Breast epithelium (tissue), 3 donors: ENCODE measurements around the gene YPEL2.

ENCODE experiments used
- POLR2A ChIP-seq: fragments of 450-650 bp; IDR thresholded peaks from one replicate; pipeline ENCODE4 v1.6.1; 2016; ENCODE audit warnings: antibody characterized with exemption, mild to moderate bottlenecking, moderate library complexity
- POLR2AphosphoS5 ChIP-seq, 3 donors: sonication (generic); formaldehyde crosslinking; IDR thresholded peaks; one replicate each; pipeline ENCODE4 v1.6.1; 2017; ENCODE audit warnings: antibody characterized with exemption in 3 of 3
- TF ChIP-seq, protein P1 (sequence below), 3 donors: fragments of 450-650 bp; IDR thresholded peaks; one replicate each; pipeline ENCODE4 v1.5.1; 2016 to 2017; ENCODE audit warnings: antibody characterized with exemption in 3 of 3, mild to moderate bottlenecking in 3 of 3, moderate library complexity in 3 of 3

DNA sequence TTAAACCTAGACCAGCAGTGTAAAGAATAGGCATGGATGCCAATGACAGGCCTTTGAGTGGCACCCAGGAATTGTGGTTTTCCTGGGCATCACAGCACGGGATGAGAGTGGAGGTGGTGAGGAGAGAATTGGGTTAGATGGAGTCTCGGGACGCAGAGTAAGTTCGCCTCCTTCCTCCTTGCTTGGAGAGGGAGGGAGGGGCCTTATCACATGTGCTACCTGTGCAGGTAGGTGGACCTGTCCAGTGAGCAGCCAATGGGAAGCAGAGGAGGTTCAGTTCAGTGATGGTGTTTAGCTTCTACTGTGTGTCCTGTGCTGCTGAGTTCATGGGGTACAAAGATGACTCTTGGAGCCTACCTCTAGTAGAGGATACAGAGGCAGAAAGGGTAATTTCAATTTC lies 14.9 kb downstream of the YPEL2 start:
- TF ChIP-seq, protein P1, sequence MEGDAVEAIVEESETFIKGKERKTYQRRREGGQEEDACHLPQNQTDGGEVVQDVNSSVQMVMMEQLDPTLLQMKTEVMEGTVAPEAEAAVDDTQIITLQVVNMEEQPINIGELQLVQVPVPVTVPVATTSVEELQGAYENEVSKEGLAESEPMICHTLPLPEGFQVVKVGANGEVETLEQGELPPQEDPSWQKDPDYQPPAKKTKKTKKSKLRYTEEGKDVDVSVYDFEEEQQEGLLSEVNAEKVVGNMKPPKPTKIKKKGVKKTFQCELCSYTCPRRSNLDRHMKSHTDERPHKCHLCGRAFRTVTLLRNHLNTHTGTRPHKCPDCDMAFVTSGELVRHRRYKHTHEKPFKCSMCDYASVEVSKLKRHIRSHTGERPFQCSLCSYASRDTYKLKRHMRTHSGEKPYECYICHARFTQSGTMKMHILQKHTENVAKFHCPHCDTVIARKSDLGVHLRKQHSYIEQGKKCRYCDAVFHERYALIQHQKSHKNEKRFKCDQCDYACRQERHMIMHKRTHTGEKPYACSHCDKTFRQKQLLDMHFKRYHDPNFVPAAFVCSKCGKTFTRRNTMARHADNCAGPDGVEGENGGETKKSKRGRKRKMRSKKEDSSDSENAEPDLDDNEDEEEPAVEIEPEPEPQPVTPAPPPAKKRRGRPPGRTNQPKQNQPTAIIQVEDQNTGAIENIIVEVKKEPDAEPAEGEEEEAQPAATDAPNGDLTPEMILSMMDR (IDR thresholded peaks at IDR 0.05): no peak
- TF ChIP-seq POLR2AphosphoS5 (IDR thresholded peaks at IDR 0.05) (no peak), POLR2A (no peak)
